AG04449 (cell line): ENCODE measurements around the gene ASPDH.
A peak's percentile ranks its signal among the peaks of the same experiment; 100 is the strongest.

Experiments used
- CTCF ChIA-PET: fragments of 350-600 bp; formaldehyde crosslinking; extraction: SDS; loops from one replicate; lab custom pipeline; 2021; ENCODE audit warnings: antibody characterized with exemption; lab: Yijun Ruan, JAX
- POLR2A ChIA-PET: fragments of 400-600, 350-600 bp; formaldehyde crosslinking; extraction: SDS; loops from one replicate; lab custom pipeline; 2020; ENCODE audit warnings: antibody characterized with exemption, inconsistent platforms; lab: Yijun Ruan, JAX
- DNase-seq: peaks from one replicate; pipeline ENCODE4 v3.0.0-alpha.2; 2010; ENCODE audit warnings: low read depth, low spot score
- H3K4me3 ChIP-seq: 2 replicates; pipeline ENCODE4 v1.5.1; 2011; ENCODE audit warnings: low read depth, mild to moderate bottlenecking, control low read depth, low read length
- CTCF ChIP-seq: IDR thresholded peaks from one replicate; pipeline ENCODE4 v1.5.1; 2011; ENCODE audit warnings: mild to moderate bottlenecking, moderate library complexity, low read length, control low read depth, inconsistent platforms; ENCODE audit not compliant: insufficient read depth; ENCODE audit errors: missing control alignments

Gene ASPDH

GRCh38 chr19:50501186-50501567 is 12.5 kb downstream of the ASPDH start:
- H3K4me3 ChIP-seq, result no peak overlapping the region
- ChIA-PET CTCF (no interaction called here), POLR2A (interaction anchor here (1.2 kb wide), 1 partner anchor 10 kb away, joined by 4 read pairs; the partner anchor contains the start of gene JOSD2)
- DNase-seq, result no peak
- no peak for TF ChIP-seq CTCF

- no peak for DNase-seq
- no peak overlapping the region for H3K4me3 ChIP-seq
- ChIA-PET POLR2A (interaction anchor here (1.2 kb wide), 1 partner anchor 10 kb away, joined by 4 read pairs; the partner anchor contains the start of gene JOSD2), CTCF (no interaction called here)
- no peak for TF ChIP-seq CTCF
These were observed 13.0 kb downstream of the ASPDH start for GRCh38 chr19:50500753-50501151.

- no peak for DNase-seq
- no peak overlapping the region for H3K4me3 ChIP-seq
- ChIA-PET POLR2A (no interaction called here), CTCF (no interaction called here)
- TF ChIP-seq CTCF, result peak; percentile 37
These were observed 13.5 kb downstream of the ASPDH start for GRCh38 chr19:50500060-50500752.

- no peak overlapping the region for H3K4me3 ChIP-seq
- TF ChIP-seq CTCF, result no peak
- ChIA-PET CTCF (no interaction called here), POLR2A (no interaction called here)
- DNase-seq, result no peak
These were observed 15.3 kb downstream of the ASPDH start for GRCh38 chr19:50498219-50499056.

- no peak for DNase-seq
- CTCF ChIA-PET, result interaction anchor here (1.1 kb wide), 1 partner anchor 34 kb away, joined by 3 read pairs; no protein-coding TSS in a partner anchor
- no peak overlapping the region for H3K4me3 ChIP-seq
- POLR2A ChIA-PET, result no interaction called here
- no peak for TF ChIP-seq CTCF
These were observed 16.7 kb downstream of the ASPDH start for GRCh38 chr19:50497022-50497405.
